Suprapubic skin (tissue), 4 donors: Measurements from ENCODE around the gene GRM5.

ENCODE experiments used
- POLR2A ChIP-seq, 2 donors: fragments of 450-650 bp; IDR thresholded peaks; one replicate each; pipeline ENCODE4 v1.6.1; 2017; ENCODE audit warnings: antibody characterized with exemption in 2 of 2, mild to moderate bottlenecking in 2 of 2, moderate library complexity in 2 of 2
- POLR2AphosphoS5 ChIP-seq, 3 donors: sonication (generic); formaldehyde crosslinking; IDR thresholded peaks; one replicate each; pipeline ENCODE4 v1.6.1; 2017; ENCODE audit warnings: antibody characterized with exemption in 3 of 3

- TF ChIP-seq POLR2A (IDR thresholded peaks at IDR 0.05) (no peak), POLR2AphosphoS5 (IDR thresholded peaks at IDR 0.05) (no peak)
Observed at GRCh38 chr11:88478136-88478815, 587.5 kb downstream of the GRM5 start.
